GM20431 (cell line): ENCODE data around the gene NT5DC2.

Experiments used
- in situ Hi-C: fragments of 300-500 bp; cut with MseI, MboI; formaldehyde crosslinking; loops from one replicate; pipeline ENCODE4 v1.15.0; 2020; ENCODE audit warnings: low sequenced_read_pairs; ENCODE audit not compliant: unreplicated experiment

Gene NT5DC2

GRCh38 chr3:52513281-52513680 is 20.4 kb downstream of the NT5DC2 start:
- in situ Hi-C loops: no loop called here

- in situ Hi-C loops: no loop called here
These were observed 20.9 kb downstream of the NT5DC2 start for GRCh38 chr3:52512727-52513126.

- in situ Hi-C loops: no loop called here
These were observed 21.6 kb downstream of the NT5DC2 start for GRCh38 chr3:52512105-52512504.

- in situ Hi-C loops: no loop called here
These were observed 22.1 kb downstream of the NT5DC2 start for GRCh38 chr3:52511509-52511908.

GRCh38 chr3:52509753-52510328 is 23.8 kb downstream of the NT5DC2 start:
- in situ Hi-C loops: no loop called here

DNA sequence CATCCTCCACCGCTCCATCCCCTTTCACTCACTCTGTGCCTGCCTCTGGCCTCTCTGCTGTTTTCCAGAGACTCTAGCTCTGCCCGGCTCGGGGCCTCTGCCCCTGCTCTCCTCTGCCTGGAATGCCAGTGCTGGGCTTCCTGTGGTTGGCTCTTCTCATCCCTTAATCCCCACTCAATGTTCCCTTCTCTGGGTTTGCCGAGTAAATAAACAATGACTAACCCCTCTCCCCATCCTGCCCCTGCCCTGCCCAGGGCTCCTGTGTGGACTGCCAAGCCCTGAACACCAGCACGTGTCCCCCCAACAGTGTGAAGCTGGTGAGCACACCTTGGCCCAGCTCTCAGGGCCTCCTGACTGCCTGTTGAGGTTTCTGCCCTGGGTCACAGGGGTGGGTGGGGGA is 26.3 kb downstream of the NT5DC2 start:
- in situ Hi-C loops: no loop called here

DNA sequence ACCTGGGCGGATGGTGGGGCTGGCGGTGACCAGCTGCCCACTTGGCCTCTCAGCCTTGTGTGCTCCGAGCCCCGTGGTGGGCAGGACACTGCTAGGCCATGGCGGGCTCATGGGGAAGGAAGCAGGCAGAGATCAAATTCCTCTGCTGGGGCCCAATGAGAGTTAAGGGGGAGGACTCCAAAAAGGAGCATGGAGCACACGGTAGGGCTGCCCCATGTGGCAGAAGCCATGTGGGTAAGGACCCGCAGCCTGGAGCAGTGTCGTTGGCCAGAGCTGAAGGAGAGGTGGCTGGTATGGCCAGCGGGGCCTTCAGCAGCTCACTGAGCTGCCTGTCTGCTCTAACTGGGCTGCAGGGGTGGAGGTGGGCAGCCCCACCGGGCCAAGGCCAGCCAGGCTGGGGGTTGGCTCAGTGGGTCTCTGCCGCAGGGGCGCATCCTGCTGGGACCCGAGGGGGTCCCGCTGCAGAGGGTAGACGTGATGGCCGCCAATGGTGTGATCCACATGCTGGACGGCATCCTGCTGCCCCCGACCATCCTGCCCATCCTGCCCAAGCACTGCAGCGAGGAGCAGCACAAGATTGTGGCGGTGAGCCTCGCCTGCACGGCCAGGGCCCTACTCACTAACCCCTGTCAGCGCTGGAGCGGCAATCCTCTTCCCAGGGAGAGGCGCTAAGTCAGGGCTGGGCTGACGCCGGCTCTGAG is 27.2 kb downstream of the NT5DC2 start:
- in situ Hi-C loops: no loop called here

DNA sequence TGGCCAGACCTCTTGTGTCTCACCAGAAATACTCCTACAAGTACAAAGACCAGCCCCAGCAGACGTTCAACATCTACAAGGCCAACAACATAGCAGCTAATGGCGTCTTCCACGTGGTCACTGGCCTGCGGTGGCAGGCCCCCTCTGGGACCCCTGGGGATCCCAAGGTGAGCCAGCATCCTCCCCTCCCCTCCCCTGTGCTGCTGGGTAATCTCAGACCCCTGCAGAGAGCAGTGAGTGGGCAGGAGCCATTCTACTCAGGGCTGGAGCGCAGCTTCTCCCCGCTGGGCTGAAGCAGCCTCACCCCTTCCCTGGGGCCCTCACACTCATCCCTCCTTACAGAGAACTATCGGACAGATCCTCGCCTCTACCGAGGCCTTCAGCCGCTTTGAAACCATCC is 28.7 kb downstream of the NT5DC2 start:
- in situ Hi-C loops: no loop called here

- in situ Hi-C loops: no loop called here
These were observed 29.8 kb downstream of the NT5DC2 start for GRCh38 chr3:52503788-52504424.

DNA sequence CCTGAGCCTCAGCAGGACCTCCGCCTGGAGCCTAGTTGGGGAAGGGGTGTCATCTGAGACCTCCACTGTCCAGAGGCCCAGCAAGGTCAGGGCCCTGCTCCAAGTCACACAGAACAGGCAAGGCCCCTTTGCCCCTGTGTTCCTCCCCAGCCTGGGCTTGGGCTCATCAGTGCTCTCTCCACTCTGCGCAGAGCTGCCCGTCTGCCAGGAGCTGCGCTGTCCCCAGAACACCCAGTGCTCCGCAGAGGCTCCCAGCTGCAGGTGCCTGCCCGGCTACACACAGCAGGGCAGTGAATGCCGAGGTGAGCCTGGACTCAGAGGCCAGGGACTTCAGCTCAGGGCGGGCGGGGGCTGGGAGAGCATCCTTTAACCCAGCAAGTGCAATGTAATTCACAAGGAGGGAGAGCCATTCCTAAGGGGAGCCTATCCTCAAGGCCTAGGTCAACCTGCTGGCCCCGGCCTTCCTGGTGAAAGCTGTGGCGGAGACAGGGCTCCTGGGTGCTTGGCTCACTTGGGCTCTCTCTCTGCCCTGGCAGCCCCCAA is 30.8 kb downstream of the NT5DC2 start:
- in situ Hi-C loops: no loop called here

GRCh38 chr3:52502001-52502400 is 31.7 kb downstream of the NT5DC2 start:
- in situ Hi-C loops: no loop called here

GRCh38 chr3:52501046-52501445 is 32.6 kb downstream of the NT5DC2 start:
- in situ Hi-C loops: no loop called here

DNA sequence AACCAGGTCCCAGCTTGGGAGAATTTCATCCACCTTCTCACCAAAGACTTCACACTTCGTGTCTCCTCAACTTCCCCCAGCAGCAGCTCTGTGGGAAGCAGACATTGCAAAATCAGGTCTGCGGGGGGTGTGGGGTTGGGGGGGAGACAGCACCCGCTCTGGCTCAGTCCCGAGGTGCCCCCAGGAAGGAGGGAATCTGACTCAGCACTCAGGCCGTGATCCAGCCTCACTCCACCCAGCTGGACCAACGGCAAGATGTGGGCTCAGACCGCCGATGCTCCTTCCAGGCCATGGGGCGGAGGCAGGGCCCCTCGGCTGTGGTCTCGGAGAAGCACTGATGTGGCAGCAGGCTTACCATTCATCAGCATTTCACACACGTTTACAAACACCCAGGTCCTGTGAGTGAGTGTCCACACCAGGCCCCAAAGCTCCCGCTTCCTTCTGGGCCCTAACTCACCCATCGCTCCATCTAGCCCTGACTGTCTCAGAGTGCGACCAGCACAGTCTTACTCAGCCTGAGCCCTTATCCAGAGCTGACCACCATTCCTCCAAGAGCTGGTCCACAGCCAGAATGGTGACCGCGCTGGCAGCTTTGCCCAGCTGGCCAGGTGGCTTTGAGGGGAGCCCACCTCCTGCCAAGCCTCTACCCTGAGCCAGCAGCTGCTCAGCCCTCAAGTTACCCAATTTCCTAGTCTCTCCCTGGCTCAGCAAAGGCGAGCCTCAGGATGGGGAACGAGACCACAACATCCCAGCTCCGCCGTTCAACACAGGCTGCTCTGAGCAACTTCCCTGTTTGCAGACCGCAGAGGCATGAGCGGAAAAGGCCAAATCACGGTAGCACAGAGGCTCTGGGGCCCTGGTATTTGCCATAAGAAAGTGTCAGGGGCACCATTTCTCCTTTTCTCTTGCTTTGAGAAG is 35.3 kb downstream of the NT5DC2 start:
- in situ Hi-C loops: no loop called here

DNA sequence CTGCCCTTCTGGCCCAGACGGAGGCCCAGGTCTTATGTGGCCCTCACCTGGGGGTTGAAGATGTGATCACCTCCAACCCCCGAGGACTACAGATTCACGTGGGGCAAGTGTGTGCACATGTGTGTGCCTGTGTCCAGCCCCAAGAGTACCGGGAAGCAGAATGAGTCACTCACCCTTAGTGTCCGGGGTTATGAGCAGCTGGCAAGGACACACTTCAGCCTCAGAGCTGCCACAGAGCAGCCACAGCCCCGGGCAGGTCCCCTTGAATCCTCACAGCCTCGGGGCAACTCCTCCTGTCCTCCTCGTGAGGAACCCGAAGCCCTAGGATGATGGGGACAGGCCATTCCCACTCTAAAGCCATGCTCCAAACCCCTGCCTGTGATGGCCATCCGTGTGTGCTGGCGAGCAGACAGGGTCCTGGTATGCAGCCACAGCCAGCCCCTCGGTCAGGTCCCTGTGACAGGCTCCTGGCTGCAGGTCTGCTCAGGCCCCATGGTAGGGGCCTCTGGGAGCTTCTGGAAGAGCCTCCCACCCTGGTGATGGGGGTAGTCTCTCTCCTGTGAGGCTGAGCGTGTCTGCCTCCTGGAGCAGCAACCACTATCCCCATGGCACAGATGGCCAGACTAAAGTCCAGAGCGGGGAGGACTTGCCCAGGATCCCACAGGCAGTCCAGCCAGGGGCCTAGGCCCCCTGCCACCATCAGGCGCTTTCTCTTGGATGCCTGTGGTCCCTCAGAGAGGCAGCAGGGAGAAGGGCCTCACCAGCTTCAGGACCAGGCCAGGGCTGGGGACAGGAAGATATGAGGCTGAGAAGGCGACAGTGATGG is 37.7 kb downstream of the NT5DC2 start:
- in situ Hi-C loops: no loop called here

- in situ Hi-C loops: no loop called here
These were observed 38.7 kb downstream of the NT5DC2 start, which contains the start of gene STAB1 for GRCh38 chr3:52494886-52495495. STAB1 (plus strand) TSS chr3:52495338; CDS start chr3:52495414, 76 bp downstream.

DNA sequence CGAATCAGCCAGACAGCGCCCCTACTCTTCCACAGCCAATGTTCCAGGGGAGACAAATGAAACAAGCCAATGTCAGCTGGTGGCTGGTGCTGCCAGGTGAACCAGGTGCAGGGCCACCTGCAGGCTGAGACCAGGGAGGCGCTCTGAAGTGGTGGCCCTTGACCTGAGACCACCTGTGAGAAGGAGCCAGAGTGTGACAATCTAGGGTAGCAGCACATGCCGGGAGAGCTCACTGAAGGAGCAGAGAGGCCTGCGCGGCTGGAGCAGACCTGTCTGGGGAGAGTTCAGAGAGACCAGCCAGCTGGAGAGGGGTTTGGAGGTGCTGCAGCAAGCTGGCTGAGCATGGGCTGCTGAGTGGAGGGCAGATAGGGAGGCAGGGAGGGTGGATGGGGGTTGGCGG is 39.2 kb downstream of the NT5DC2 start:
- in situ Hi-C loops: no loop called here

- in situ Hi-C loops: no loop called here
These were observed 40.2 kb downstream of the NT5DC2 start for GRCh38 chr3:52493232-52494017.

GRCh38 chr3:52492059-52492458 is 41.6 kb downstream of the NT5DC2 start:
- in situ Hi-C loops: no loop called here
